Measurements from ENCODE around the gene KCNMB2. TPM values are rescaled to one million over a fixed set of nuclear protein-coding genes. Genes with fewer than 3 reads are reported as not detected.

KCNMB2 gene
- total RNA-seq, 5 donors from 2014 or later (not counting 1 experiment from before 2014, with no cell fraction given) = not detected

GRCh38 chr3:178676077-178676476 lies 139.8 kb downstream of the KCNMB2 start:
- H3K4me3 Mint-ChIP-seq = no peak overlapping the region
- 90% methylated on average over 3 of the region's 4 CpGs for WGBS (ENCODE audit: insufficient coverage)
- CTCF ChIA-PET = no interaction called here

DNA sequence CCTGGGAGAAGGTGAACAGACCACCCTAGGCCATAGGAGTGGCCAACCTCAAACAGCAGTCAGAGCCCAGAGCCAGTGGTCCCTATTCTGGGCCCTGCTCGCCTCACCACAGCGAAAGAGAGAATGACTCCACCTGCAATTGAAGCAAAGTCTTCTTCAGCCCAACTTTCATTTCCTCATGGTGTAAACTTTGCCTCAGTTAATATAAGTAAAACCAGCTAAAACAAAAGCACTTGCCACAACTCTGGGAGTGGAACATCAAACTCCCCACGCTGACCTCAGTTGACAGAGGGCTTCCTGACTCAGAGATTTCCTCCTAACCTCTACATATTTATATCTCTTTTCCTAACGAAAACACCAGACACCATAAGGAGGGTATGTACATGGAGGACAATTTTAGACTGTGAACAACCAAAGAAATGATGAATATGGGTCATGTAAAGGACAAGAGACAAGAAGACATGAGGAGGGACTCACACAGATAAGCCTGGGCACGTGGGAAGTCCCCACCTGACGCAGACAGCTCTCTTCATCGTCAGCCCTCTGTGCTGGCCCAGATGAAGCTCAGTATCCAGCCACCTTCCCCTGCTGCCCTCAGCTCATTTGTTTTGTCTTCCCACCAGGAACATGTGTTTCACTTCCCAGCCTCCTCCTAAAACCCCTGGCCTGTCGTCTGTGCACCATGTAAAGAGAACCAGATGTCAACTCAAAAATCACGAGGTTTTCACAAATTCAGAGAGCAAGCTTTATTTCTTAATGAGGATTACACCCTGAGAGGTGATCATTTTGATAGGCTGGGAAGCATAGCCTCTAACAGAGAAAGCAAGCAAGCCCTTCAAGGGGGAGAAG lies 140.9 kb downstream of the KCNMB2 start:
- Mint-ChIP-seq H3K4me1 (no peaks in the 10 kb centered on the region), H3K9me3 (peaks cover 0 to 4% (median under 1%) of the 10 kb centered on the region in 3 donors), H3K36me3 (no peaks in the 10 kb centered on the region), H3K27ac (no peak overlapping the region), H3K4me3 (no peak overlapping the region), H3K27me3 (no peaks in the 10 kb centered on the region)
- no peaks in the 10 kb centered on the region for H3K9me3 ChIP-seq
- H3K4me3 ChIP-seq (ENCODE audit: control insufficient read depth in 1 of 2, extremely low read depth in 1 of 2, low read length in 1 of 2) = no peak overlapping the region
- ChIA-PET CTCF (interaction anchor here in 1 of 2 donors (0.6 kb wide), 1 partner anchor 585 kb away, joined by 3 read pairs; no protein-coding TSS in a partner anchor), POLR2A (no interaction called here)
- no peaks in the 10 kb centered on the region for H3K27me3 ChIP-seq (replicated peaks in 1 of 2; ENCODE audit: control insufficient read depth in 2 of 2, extremely low read depth in 1 of 2, insufficient read depth in 2 of 2, low read length in 1 of 2)
- no peak overlapping the region for H3K27ac ChIP-seq (ENCODE audit: low read length)
- no peaks in the 10 kb centered on the region for H3K36me3 ChIP-seq (ENCODE audit: control insufficient read depth in 2 of 2, extremely low read depth in 1 of 2, insufficient read depth in 1 of 2, low read length in 1 of 2)
- no peaks in the 10 kb centered on the region for H3K4me1 ChIP-seq (ENCODE audit: control insufficient read depth in 1 of 2, extremely low read depth in 1 of 2, insufficient read depth in 2 of 2, low read length in 2 of 2)
- DNase-seq = no peak
- no peak for ATAC-seq (replicated peaks in 1 of 4)
- 72% methylated on average over 8 of the region's 9 CpGs for WGBS (ENCODE audit: insufficient coverage)

More at GRCh38 chr3:178676077-178676476, 139.8 kb downstream of the KCNMB2 start:
- no peaks in the 10 kb centered on the region for H3K9me3 ChIP-seq
- H3K27ac Mint-ChIP-seq = no peak overlapping the region
- H3K27me3 Mint-ChIP-seq = no peaks in the 10 kb centered on the region
- no peaks in the 10 kb centered on the region for H3K9me3 Mint-ChIP-seq
- POLR2A ChIA-PET = no interaction called here
- H3K27me3 ChIP-seq (replicated peaks in 1 of 2; ENCODE audit: control insufficient read depth in 2 of 2, extremely low read depth in 1 of 2, insufficient read depth in 2 of 2, low read length in 1 of 2) = no peaks in the 10 kb centered on the region
- no peaks in the 10 kb centered on the region for H3K36me3 ChIP-seq (ENCODE audit: control insufficient read depth in 2 of 2, extremely low read depth in 1 of 2, insufficient read depth in 1 of 2, low read length in 1 of 2)
- DNase-seq (no peak), ATAC-seq (replicated peaks in 1 of 4) (no peak)
- H3K4me3 ChIP-seq (ENCODE audit: control insufficient read depth in 1 of 2, extremely low read depth in 1 of 2, low read length in 1 of 2) = no peak overlapping the region
- H3K4me1 ChIP-seq (ENCODE audit: control insufficient read depth in 1 of 2, extremely low read depth in 1 of 2, insufficient read depth in 2 of 2, low read length in 2 of 2) = no peaks in the 10 kb centered on the region
- H3K36me3 Mint-ChIP-seq = no peaks in the 10 kb centered on the region
- H3K27ac ChIP-seq (ENCODE audit: low read length) = no peak overlapping the region
- no peaks in the 10 kb centered on the region for H3K4me1 Mint-ChIP-seq

DNA sequence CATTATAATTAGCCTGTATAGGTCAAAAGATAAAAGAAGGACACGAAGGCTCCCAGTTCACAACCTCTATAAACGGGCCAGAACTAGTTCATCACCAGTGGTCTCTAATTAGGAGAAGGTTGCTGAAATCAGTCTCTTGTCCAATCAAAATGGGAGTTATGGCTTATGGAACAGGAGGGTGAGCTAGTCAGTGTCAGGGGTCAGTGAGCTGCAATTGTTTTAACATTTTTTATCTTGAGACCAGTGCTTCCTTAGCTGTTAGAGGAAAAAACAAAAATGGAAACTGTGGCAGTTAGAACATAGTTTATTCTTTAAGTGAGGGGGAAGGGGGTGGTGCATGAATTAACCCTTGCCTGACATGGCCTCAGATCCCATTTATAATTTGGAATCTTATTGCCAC lies 141.7 kb downstream of the KCNMB2 start:
- H3K27ac ChIP-seq (ENCODE audit: low read length) = no peak overlapping the region
- no CpG with 5 or more reads among the region's 2 CpGs for WGBS (ENCODE audit: insufficient coverage)
- H3K36me3 Mint-ChIP-seq = no peaks in the 10 kb centered on the region
- no peak overlapping the region for H3K4me3 ChIP-seq (ENCODE audit: control insufficient read depth in 1 of 2, extremely low read depth in 1 of 2, low read length in 1 of 2)
- no peak for DNase-seq
- H3K9me3 ChIP-seq = no peaks in the 10 kb centered on the region
- no peak overlapping the region for H3K27ac Mint-ChIP-seq
- H3K4me3 Mint-ChIP-seq = no peak overlapping the region
- no peaks in the 10 kb centered on the region for H3K27me3 Mint-ChIP-seq
- CTCF ChIA-PET = no interaction called here
- peaks cover 2 to 12% (median 4%) of the 10 kb centered on the region in 3 donors for H3K9me3 Mint-ChIP-seq
- H3K36me3 ChIP-seq (ENCODE audit: control insufficient read depth in 2 of 2, extremely low read depth in 1 of 2, insufficient read depth in 1 of 2, low read length in 1 of 2) = no peaks in the 10 kb centered on the region
- POLR2A ChIA-PET = no interaction called here
- H3K27me3 ChIP-seq (replicated peaks in 1 of 2; ENCODE audit: control insufficient read depth in 2 of 2, extremely low read depth in 1 of 2, insufficient read depth in 2 of 2, low read length in 1 of 2) = no peaks in the 10 kb centered on the region
- H3K4me1 Mint-ChIP-seq = no peaks in the 10 kb centered on the region
- no peak for ATAC-seq (replicated peaks in 1 of 4)
- H3K4me1 ChIP-seq (ENCODE audit: control insufficient read depth in 1 of 2, extremely low read depth in 1 of 2, insufficient read depth in 2 of 2, low read length in 2 of 2) = no peaks in the 10 kb centered on the region

DNA sequence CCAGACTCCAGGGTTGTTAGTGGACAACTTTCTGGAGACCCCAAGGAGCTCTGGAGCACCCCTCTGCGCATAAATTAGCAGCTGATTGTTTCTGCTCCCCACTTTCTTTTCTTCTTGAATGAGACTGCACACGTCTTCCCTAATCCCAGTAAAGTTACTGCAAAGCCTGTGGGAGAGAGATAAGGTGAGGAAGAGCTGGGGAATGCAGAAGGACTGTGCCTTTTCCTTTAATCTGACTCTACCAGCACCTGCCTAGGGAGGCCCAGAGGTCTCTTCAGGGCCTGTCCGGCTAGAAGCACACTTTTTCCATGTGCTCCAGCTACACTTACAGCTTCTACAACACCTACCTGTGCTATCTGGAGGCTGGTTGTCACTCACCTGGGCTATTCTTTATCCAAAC lies 143.8 kb downstream of the KCNMB2 start:
- H3K36me3 ChIP-seq (ENCODE audit: control insufficient read depth in 2 of 2, extremely low read depth in 1 of 2, insufficient read depth in 1 of 2, low read length in 1 of 2) = no peaks in the 10 kb centered on the region
- H3K27me3 ChIP-seq (replicated peaks in 1 of 2; ENCODE audit: control insufficient read depth in 2 of 2, extremely low read depth in 1 of 2, insufficient read depth in 2 of 2, low read length in 1 of 2) = no peaks in the 10 kb centered on the region
- ChIA-PET CTCF (no interaction called here), POLR2A (interaction anchor here in 1 of 2 donors (0.6 kb wide), 1 partner anchor 35 kb away, joined by 6 read pairs; no protein-coding TSS in a partner anchor)
- WGBS (ENCODE audit: insufficient coverage) = 83% methylated on average over 1 of the region's 3 CpGs
- Mint-ChIP-seq H3K4me3 (no peak overlapping the region), H3K27ac (no peak overlapping the region), H3K27me3 (no peaks in the 10 kb centered on the region), H3K4me1 (no peaks in the 10 kb centered on the region), H3K9me3 (peaks cover 2 to 16% (median 7%) of the 10 kb centered on the region in 3 donors), H3K36me3 (no peaks in the 10 kb centered on the region)
- ATAC-seq (replicated peaks in 1 of 4) (no peak), DNase-seq (no peak)
- no peak overlapping the region for H3K27ac ChIP-seq (ENCODE audit: low read length)
- no peak overlapping the region for H3K4me3 ChIP-seq (ENCODE audit: control insufficient read depth in 1 of 2, extremely low read depth in 1 of 2, low read length in 1 of 2)
- H3K9me3 ChIP-seq = no peaks in the 10 kb centered on the region
- no peaks in the 10 kb centered on the region for H3K4me1 ChIP-seq (ENCODE audit: control insufficient read depth in 1 of 2, extremely low read depth in 1 of 2, insufficient read depth in 2 of 2, low read length in 2 of 2)

- WGBS (ENCODE audit: insufficient coverage) = 86% methylated on average over 1 of the region's 2 CpGs
- no peaks in the 10 kb centered on the region for H3K36me3 Mint-ChIP-seq
- H3K36me3 ChIP-seq (ENCODE audit: control insufficient read depth in 2 of 2, extremely low read depth in 1 of 2, insufficient read depth in 1 of 2, low read length in 1 of 2) = no peaks in the 10 kb centered on the region
- ChIA-PET POLR2A (interaction anchor here in 1 of 2 donors (0.6 kb wide), 1 partner anchor 35 kb away, joined by 6 read pairs; no protein-coding TSS in a partner anchor), CTCF (no interaction called here)
- no peaks in the 10 kb centered on the region for H3K9me3 ChIP-seq
- no peaks in the 10 kb centered on the region for H3K27me3 Mint-ChIP-seq
- no peaks in the 10 kb centered on the region for H3K4me1 Mint-ChIP-seq
- H3K4me3 ChIP-seq (ENCODE audit: control insufficient read depth in 1 of 2, extremely low read depth in 1 of 2, low read length in 1 of 2) = no peak overlapping the region
- no peak overlapping the region for H3K27ac Mint-ChIP-seq
- H3K27ac ChIP-seq (ENCODE audit: low read length) = no peak overlapping the region
- peaks cover 2 to 16% (median 7%) of the 10 kb centered on the region in 3 donors for H3K9me3 Mint-ChIP-seq
- H3K4me1 ChIP-seq (ENCODE audit: control insufficient read depth in 1 of 2, extremely low read depth in 1 of 2, insufficient read depth in 2 of 2, low read length in 2 of 2) = no peaks in the 10 kb centered on the region
- DNase-seq = no peak
- ATAC-seq (replicated peaks in 1 of 4) = no peak
- no peak overlapping the region for H3K4me3 Mint-ChIP-seq
- H3K27me3 ChIP-seq (replicated peaks in 1 of 2; ENCODE audit: control insufficient read depth in 2 of 2, extremely low read depth in 1 of 2, insufficient read depth in 2 of 2, low read length in 1 of 2) = no peaks in the 10 kb centered on the region
These were observed 144.3 kb downstream of the KCNMB2 start for GRCh38 chr3:178680489-178680888.

DNA sequence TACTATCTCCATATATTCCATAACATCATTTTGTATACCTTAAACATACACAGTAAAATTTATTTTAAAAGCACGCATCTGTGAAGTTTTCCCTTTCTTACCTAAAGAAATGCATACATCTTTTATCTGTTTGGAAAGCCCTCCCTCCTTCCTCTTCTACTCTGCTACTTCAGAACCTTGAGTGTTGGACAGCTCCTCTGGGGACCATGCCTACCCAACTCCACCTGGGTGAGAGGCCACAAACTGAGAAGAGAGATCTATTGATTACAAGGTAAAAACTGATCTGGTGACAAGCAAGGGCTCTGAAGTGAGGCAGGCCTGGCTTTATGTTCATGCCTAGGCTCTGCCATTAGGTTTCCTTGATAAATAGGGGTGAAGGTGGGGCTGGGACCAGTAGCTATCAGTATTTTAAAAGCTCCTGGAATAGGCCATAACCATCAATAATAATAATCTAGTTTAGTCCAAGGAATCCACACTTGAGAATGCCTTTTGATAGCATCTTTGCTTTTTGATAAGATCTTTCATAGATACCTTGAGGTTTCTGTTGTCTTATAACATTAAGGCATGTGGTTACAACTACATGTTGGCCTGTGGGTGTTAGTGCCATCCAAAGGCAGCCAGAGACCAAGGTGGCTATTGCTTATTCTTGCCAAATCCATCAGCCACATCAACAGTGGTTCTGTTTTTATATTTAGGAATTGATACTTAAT lies 148.8 kb downstream of the KCNMB2 start:
- ATAC-seq (replicated peaks in 1 of 4) = no peak

More for the DNA sequence above, 148.8 kb downstream of the KCNMB2 start:
- Mint-ChIP-seq H3K4me1 (no peaks in the 10 kb centered on the region), H3K4me3 (no peak overlapping the region), H3K27me3 (no peaks in the 10 kb centered on the region), H3K9me3 (peaks cover 2 to 16% (median 7%) of the 10 kb centered on the region in 3 donors), H3K36me3 (no peaks in the 10 kb centered on the region), H3K27ac (no peak overlapping the region)
- Histone ChIP-seq H3K36me3 (ENCODE audit: control insufficient read depth in 2 of 2, extremely low read depth in 1 of 2, insufficient read depth in 1 of 2, low read length in 1 of 2) (no peaks in the 10 kb centered on the region), H3K9me3 (no peaks in the 10 kb centered on the region), H3K4me1 (ENCODE audit: control insufficient read depth in 1 of 2, extremely low read depth in 1 of 2, insufficient read depth in 2 of 2, low read length in 2 of 2) (no peaks in the 10 kb centered on the region), H3K27ac (ENCODE audit: low read length) (no peak overlapping the region), H3K4me3 (ENCODE audit: control insufficient read depth in 1 of 2, extremely low read depth in 1 of 2, low read length in 1 of 2) (no peak overlapping the region), H3K27me3 (replicated peaks in 1 of 2; ENCODE audit: control insufficient read depth in 2 of 2, extremely low read depth in 1 of 2, insufficient read depth in 2 of 2, low read length in 1 of 2) (no peaks in the 10 kb centered on the region)
- WGBS (ENCODE audit: insufficient coverage) = no CpG with 5 or more reads among the region's 1 CpG
- ChIA-PET POLR2A (no interaction called here), CTCF (no interaction called here)
- no peak for DNase-seq
